ENCODE results near the gene C17orf58. TPM values are rescaled to one million over a fixed set of nuclear protein-coding genes. Genes with fewer than 3 reads are reported as not detected.
"Not testable (repeated sequence)": the region's sequence is repeated elsewhere in the genome, so short reads cannot be mapped to it uniquely, and the experiment has no call there.

C17orf58 gene
- total RNA-seq (2014; rRNA removed; shearing (Covaris generic)) (17.8 and 19.4 TPM in 2 replicates), total RNA-seq (2022) (24.0 and 27.7 TPM in 2 replicates), Bru-seq, nascent RNA (percentile 59 among the genes with signal in this experiment), BruChase-seq, experiment 1, labeled RNA remaining after a 6-hour chase (percentile 60 among the genes with signal in this experiment), BruChase-seq, experiment 2, labeled RNA remaining after a 2-hour chase (percentile 74 among the genes with signal in this experiment)
- long read RNA-seq, transcript C17orf58-203 (2 exons, 1,654 nt) = minor isoform, 7 of 49 reads
- long read RNA-seq, transcript C17orf58-202 (3 exons, 1,082 nt) = major isoform, 26 of 49 reads
- long read RNA-seq, partial matches to known transcripts = 8 of 49 reads
- long read RNA-seq, other reads (novel, unspliced or antisense) = 7 of 49 reads

- not testable (repeated sequence) for H3K36me3 ChIP-seq (ENCODE audit: insufficient read depth, low read length)
- POLR2A ChIA-PET = interaction anchor here (0.6 kb wide), 3 partner anchors 22 to 586 kb away, joined by 3 read pairs; no protein-coding TSS in a partner anchor
Observed at GRCh38 chr17:67996301-67997171, at the start of gene C17orf58. Gene C17orf58 (minus strand): TSS chr17:67996469. CDS start chr17:67996198, 271 bp downstream.

GRCh38 chr17:68036304-68037147, 40.3 kb upstream of the C17orf58 start:
- Histone ChIP-seq H3K27ac (ENCODE audit: low read depth, low read length, poor library complexity, severe bottlenecking) (peak overlapping the region; percentile 78), H3K4me3 (ENCODE audit: low read depth, low read length, poor library complexity, severe bottlenecking) (peak overlapping the region; percentile 89), H4K20me1 (ENCODE audit: insufficient read depth, low read length) (peaks cover 41% of the 10 kb centered on the region), H3K36me3 (ENCODE audit: insufficient read depth, low read length) (peaks cover 59% of the 10 kb centered on the region), H3K9me3 (ENCODE audit: low read length) (no peaks in the 10 kb centered on the region), H3K79me2 (ENCODE audit: insufficient read depth, low read depth, low read length) (peaks cover 61% of the 10 kb centered on the region), H3K4me2 (ENCODE audit: low read length) (peak overlapping the region; percentile 82), H2AFZ (ENCODE audit: low read length) (no peak overlapping the region; the same call in 1 of the 2 replicates), H3K4me1 (ENCODE audit: insufficient read depth, low read length, poor library complexity, severe bottlenecking) (peaks cover 22% of the 10 kb centered on the region), H3K9me2 (ENCODE audit: insufficient read depth, low read length) (no peaks in the 10 kb centered on the region)
- ChIA-PET POLR2A (interaction anchor here (0.7 to 2.4 kb wide), 10 partner anchors 9 to 188 kb away, joined by 3 to 13 read pairs (median 4); no protein-coding TSS in a partner anchor), CTCF (ENCODE audit: unreplicated experiment) (interaction anchor here (1.0 kb wide), 1 partner anchor 17 kb away, joined by 5 read pairs; no protein-coding TSS in a partner anchor)
- TSS peak; percentile 71 for BruUV-seq (replicated peaks)
- DNase-seq (ENCODE audit: low spot score) = peak; percentile 46
- no peak for TF ChIP-seq CTCF (conservative IDR thresholded peaks at IDR 0.05; ENCODE audit: low read length)
- no peak for TF ChIP-seq EZH2phosphoT487 (IDR thresholded peaks at IDR 0.05; ENCODE audit: borderline replicate concordance, low read depth, low read length)
- intact Hi-C loops (cut with micrococcal nuclease; ENCODE audit: unreplicated experiment) = loop anchor here (5.0 kb wide), 2 partner anchors 319 to 476 kb away; partner anchors contain the start of genes NOL11 and PRKAR1A

More at GRCh38 chr17:67996301-67997171, at the start of gene C17orf58:
- DNase-seq (ENCODE audit: low spot score); H3K9me2 ChIP-seq (ENCODE audit: insufficient read depth, low read length); CTCF ChIA-PET (ENCODE audit: unreplicated experiment); intact Hi-C loops (cut with micrococcal nuclease; ENCODE audit: unreplicated experiment); BruUV-seq (replicated peaks); H3K27ac ChIP-seq (ENCODE audit: low read depth, low read length, poor library complexity, severe bottlenecking); H3K9me3 ChIP-seq (ENCODE audit: low read length); H3K79me2 ChIP-seq (ENCODE audit: insufficient read depth, low read depth, low read length); H4K20me1 ChIP-seq (ENCODE audit: insufficient read depth, low read length): not testable (repeated sequence)
- peak within 1 kb of the TSS; percentile 77 for H3K4me2 ChIP-seq (ENCODE audit: low read length)
- peak within 1 kb of the TSS; percentile 95 for H3K4me3 ChIP-seq (ENCODE audit: low read depth, low read length, poor library complexity, severe bottlenecking)
- peaks cover 27% of the 10 kb centered on the region for H3K4me1 ChIP-seq (ENCODE audit: insufficient read depth, low read length, poor library complexity, severe bottlenecking)
- H2AFZ ChIP-seq (ENCODE audit: low read length) = peak within 1 kb of the TSS; percentile 1; the same call in 1 of the 2 replicates
